NCI-H2196 (cell line): ENCODE data around the gene FCER2.

Experiments used
- DNase-seq: peaks from one replicate; lab custom pipeline; 2025; ENCODE audit not compliant: unreplicated experiment; lab: John Stamatoyannopoulos, UW

FCER2 gene

GRCh38 chr19:7701049-7701653 is 780 bp downstream of the FCER2 start:
- no peak for DNase-seq

- DNase-seq = no peak
Measured at GRCh38 chr19:7699417-7700401, 2.2 kb downstream of the FCER2 start.

GRCh38 chr19:7699003-7699402 is 2.9 kb downstream of the FCER2 start:
- no peak for DNase-seq

- DNase-seq = no peak
Measured at GRCh38 chr19:7698583-7698982, 3.3 kb downstream of the FCER2 start.

- no peak for DNase-seq
Measured at GRCh38 chr19:7697721-7698287, 4.1 kb downstream of the FCER2 start.

- no peak for DNase-seq
Measured at GRCh38 chr19:7694499-7694898, 7.4 kb downstream of the FCER2 start.

GRCh38 chr19:7692417-7693088 is 9.4 kb downstream of the FCER2 start:
- DNase-seq = no peak

GRCh38 chr19:7691497-7691896 is 10.4 kb downstream of the FCER2 start:
- DNase-seq = no peak

- DNase-seq = no peak
Measured at GRCh38 chr19:7690779-7691258, 11.1 kb downstream of the FCER2 start.

GRCh38 chr19:7689165-7689564 is 12.8 kb downstream of the FCER2 start:
- no peak for DNase-seq

GRCh38 chr19:7687177-7687576 is 14.8 kb downstream of the FCER2 start:
- DNase-seq = no peak

- no peak for DNase-seq
Measured at GRCh38 chr19:7685546-7686445, 16.1 kb downstream of the FCER2 start.

- no peak for DNase-seq
Measured at GRCh38 chr19:7682175-7682855, 19.6 kb downstream of the FCER2 start.

GRCh38 chr19:7681340-7682174 is 20.4 kb downstream of the FCER2 start:
- DNase-seq = peak; percentile 71

- DNase-seq = peak; percentile 91
Measured at GRCh38 chr19:7680606-7681339, 21.2 kb downstream of the FCER2 start, which contains the start of gene TRAPPC5. Gene TRAPPC5 (plus strand): TSS chr19:7680833. CDS start chr19:7682254, 1,421 bp downstream.

- no peak for DNase-seq
Measured at GRCh38 chr19:7679771-7680605, 21.9 kb downstream of the FCER2 start.
